HL-60 (cell line): ENCODE results near the gene RNF166.

ENCODE experiments used
- DNase-seq, 2 experiments: peaks; one replicate each; pipeline ENCODE4 v3.0.0-alpha.2; 2010 to 2020; ENCODE audit warnings: low read depth in 1 of 2, low spot score in 1 of 2
- H3K27ac ChIP-seq: fragments of 250-450 bp; sonication (Bioruptor Pico); replicated peaks from 2 replicates; pipeline ENCODE4 v1.5.1; 2020; ENCODE audit warnings: mild to moderate bottlenecking, moderate library complexity
- H3K27me3 ChIP-seq: fragments of 250-450 bp; sonication (Bioruptor Pico); 2 replicates; pipeline ENCODE4 v1.5.1; 2021; ENCODE audit warnings: mild to moderate bottlenecking, moderate library complexity; ENCODE audit not compliant: insufficient read depth, poor library complexity, severe bottlenecking
- H3K4me3 ChIP-seq: replicated peaks from 2 replicates; pipeline ENCODE4 v1.5.1; 2011; ENCODE audit warnings: mild to moderate bottlenecking, control low read depth, low read length; ENCODE audit not compliant: insufficient read depth
- CTCF ChIP-seq: IDR thresholded peaks from one replicate; pipeline ENCODE4 v1.5.1; 2011; ENCODE audit warnings: low read length, control low read depth, inconsistent platforms; ENCODE audit not compliant: insufficient read depth
- GABPA ChIP-seq: IDR thresholded peaks from 2 replicates; pipeline ENCODE4 v1.6.1; 2012; ENCODE audit warnings: low read depth
- POLR2AphosphoS5 ChIP-seq: IDR thresholded peaks from 2 replicates; pipeline ENCODE4 v1.6.1; 2012; ENCODE audit warnings: low read depth
- SPI1 ChIP-seq: IDR thresholded peaks from 2 replicates; pipeline ENCODE4 v1.6.1; 2012; ENCODE audit warnings: low read depth, mild to moderate bottlenecking, borderline replicate concordance
- TF ChIP-seq, protein P1 (sequence below): IDR thresholded peaks from 2 replicates; pipeline ENCODE4 v1.6.1; 2012; ENCODE audit warnings: low read depth; ENCODE audit not compliant: insufficient replicate concordance

The RNF166 gene

DNA sequence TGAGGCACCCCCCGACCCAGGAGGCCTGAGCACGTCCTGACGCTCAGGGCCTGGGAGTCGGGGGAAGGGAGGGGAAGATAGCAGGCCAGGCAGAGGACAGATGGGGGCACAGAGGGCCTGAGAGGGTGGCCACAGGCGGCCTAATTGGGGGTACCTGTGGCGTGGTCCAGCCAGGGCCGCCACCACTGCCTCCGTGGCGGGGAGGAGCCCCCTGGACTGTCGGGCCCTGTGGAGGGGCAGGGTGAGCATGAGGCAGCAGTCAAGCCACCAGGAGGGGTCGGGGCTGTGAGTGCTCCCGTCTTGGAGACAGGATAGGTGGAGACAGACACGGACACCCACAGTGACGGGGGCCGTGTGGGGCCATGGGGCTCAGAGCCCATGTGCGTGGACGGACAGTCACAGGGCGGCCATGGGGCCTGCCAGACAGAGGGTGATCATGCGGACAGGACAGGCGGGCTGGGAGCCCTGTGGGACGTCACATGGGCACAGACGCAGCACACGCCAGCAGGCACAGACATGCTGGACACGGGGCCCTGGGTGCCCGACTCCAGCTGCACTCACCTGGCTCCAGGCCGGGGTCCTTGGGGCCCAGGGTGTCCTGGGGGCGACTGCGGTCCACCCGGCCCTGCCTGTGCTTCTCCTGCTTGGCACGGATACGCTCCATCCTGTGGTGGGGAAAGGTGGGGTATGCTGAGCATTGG, 18.8 kb upstream of the RNF166 start:
- H3K27ac ChIP-seq, result no peak overlapping the region
- no peak for DNase-seq
- no peaks in the 10 kb centered on the region for H3K27me3 ChIP-seq
- no peak overlapping the region for H3K4me3 ChIP-seq
- TF ChIP-seq, protein P1, sequence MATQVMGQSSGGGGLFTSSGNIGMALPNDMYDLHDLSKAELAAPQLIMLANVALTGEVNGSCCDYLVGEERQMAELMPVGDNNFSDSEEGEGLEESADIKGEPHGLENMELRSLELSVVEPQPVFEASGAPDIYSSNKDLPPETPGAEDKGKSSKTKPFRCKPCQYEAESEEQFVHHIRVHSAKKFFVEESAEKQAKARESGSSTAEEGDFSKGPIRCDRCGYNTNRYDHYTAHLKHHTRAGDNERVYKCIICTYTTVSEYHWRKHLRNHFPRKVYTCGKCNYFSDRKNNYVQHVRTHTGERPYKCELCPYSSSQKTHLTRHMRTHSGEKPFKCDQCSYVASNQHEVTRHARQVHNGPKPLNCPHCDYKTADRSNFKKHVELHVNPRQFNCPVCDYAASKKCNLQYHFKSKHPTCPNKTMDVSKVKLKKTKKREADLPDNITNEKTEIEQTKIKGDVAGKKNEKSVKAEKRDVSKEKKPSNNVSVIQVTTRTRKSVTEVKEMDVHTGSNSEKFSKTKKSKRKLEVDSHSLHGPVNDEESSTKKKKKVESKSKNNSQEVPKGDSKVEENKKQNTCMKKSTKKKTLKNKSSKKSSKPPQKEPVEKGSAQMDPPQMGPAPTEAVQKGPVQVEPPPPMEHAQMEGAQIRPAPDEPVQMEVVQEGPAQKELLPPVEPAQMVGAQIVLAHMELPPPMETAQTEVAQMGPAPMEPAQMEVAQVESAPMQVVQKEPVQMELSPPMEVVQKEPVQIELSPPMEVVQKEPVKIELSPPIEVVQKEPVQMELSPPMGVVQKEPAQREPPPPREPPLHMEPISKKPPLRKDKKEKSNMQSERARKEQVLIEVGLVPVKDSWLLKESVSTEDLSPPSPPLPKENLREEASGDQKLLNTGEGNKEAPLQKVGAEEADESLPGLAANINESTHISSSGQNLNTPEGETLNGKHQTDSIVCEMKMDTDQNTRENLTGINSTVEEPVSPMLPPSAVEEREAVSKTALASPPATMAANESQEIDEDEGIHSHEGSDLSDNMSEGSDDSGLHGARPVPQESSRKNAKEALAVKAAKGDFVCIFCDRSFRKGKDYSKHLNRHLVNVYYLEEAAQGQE, result no peak
- no peak for TF ChIP-seq SPI1
- no peak for TF ChIP-seq POLR2AphosphoS5
- no peak for TF ChIP-seq CTCF
- no peak for TF ChIP-seq GABPA

- H3K27ac ChIP-seq, result no peak overlapping the region
- no peaks in the 10 kb centered on the region for H3K27me3 ChIP-seq
- TF ChIP-seq CTCF, result no peak
- no peak for TF ChIP-seq GABPA
- TF ChIP-seq, protein P1, result no peak
- no peak for TF ChIP-seq POLR2AphosphoS5
- no peak for TF ChIP-seq SPI1
- DNase-seq, result no peak
- H3K4me3 ChIP-seq, result no peak overlapping the region
These were observed 17.7 kb upstream of the RNF166 start for GRCh38 chr16:88723911-88724310.

GRCh38 chr16:88723507-88723887, 17.3 kb upstream of the RNF166 start:
- TF ChIP-seq POLR2AphosphoS5 (no peak), CTCF (no peak), GABPA (no peak), SPI1 (no peak)
- TF ChIP-seq, protein P1, result no peak
- H3K4me3 ChIP-seq, result no peak overlapping the region
- H3K27ac ChIP-seq, result no peak overlapping the region
- DNase-seq, result no peak
- H3K27me3 ChIP-seq, result no peaks in the 10 kb centered on the region
